ENCODE measurements around the gene NRDC. TPM values are rescaled to one million over a fixed set of nuclear protein-coding genes. Genes with fewer than 3 reads are reported as not detected.

NRDC gene
- total and polyA plus RNA-seq, 10 of the 15 experiments (the other 5 are each of a cell fraction or from before 2014, with no cell fraction given): 50.1 to 134 (median 90.4) TPM

- TF ChIP-seq, protein P1, sequence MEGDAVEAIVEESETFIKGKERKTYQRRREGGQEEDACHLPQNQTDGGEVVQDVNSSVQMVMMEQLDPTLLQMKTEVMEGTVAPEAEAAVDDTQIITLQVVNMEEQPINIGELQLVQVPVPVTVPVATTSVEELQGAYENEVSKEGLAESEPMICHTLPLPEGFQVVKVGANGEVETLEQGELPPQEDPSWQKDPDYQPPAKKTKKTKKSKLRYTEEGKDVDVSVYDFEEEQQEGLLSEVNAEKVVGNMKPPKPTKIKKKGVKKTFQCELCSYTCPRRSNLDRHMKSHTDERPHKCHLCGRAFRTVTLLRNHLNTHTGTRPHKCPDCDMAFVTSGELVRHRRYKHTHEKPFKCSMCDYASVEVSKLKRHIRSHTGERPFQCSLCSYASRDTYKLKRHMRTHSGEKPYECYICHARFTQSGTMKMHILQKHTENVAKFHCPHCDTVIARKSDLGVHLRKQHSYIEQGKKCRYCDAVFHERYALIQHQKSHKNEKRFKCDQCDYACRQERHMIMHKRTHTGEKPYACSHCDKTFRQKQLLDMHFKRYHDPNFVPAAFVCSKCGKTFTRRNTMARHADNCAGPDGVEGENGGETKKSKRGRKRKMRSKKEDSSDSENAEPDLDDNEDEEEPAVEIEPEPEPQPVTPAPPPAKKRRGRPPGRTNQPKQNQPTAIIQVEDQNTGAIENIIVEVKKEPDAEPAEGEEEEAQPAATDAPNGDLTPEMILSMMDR (IDR thresholded peaks at IDR 0.05 in 2 of 3, conservative IDR thresholded peaks at IDR 0.05 in 1 of 3; ENCODE audit: control insufficient read depth in 2 of 3, extremely low read depth in 1 of 3, insufficient read depth in 1 of 3, low read depth in 3 of 3, low read length in 3 of 3): peak in 2 of 3 experiments; percentile 24 to 45; a peak in 3 of 6 replicates
- TF ChIP-seq SRF (IDR thresholded peaks at IDR 0.05; ENCODE audit: low read depth in 2 of 2, low read length in 2 of 2) (no peak), BACH1 (IDR thresholded peaks at IDR 0.05; ENCODE audit: borderline replicate concordance) (no peak)
Observed at GRCh38 chr1:51926171-51926812, 47.8 kb upstream of the NRDC start (continued).

DNA sequence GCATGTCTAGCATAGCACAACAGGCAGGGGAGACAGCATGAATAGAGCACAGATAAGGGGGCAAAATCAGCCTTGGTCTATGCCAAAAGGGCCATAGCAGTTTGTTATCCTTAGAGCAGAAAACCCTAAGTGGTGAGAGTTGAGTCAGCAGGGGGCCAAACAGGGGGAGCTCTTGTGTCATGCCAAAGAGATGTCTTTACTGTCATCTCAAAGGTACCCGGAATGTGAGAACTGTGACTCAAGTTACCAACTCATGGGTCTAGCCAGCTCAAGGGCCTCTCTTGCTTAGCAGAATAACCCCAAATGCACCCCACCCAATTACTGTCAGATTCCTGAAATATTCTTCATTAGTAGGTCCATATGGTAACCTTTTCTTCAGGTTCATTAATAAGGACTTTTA, 45.9 kb upstream of the NRDC start:
- Histone ChIP-seq H3K4me3 (no peak overlapping the region), H3K36me3 (ENCODE audit: control insufficient read depth in 2 of 2, insufficient read depth in 2 of 2, low read length in 1 of 2) (no peaks in the 10 kb centered on the region), H2AFZ (ENCODE audit: control insufficient read depth, low read depth, low read length) (no peak overlapping the region), H3K4me2 (ENCODE audit: control insufficient read depth, insufficient read depth) (no peak overlapping the region), H3K9ac (ENCODE audit: control insufficient read depth, insufficient read depth, low read length) (no peak overlapping the region), H3K27me3 (replicated peaks in 1 of 2; ENCODE audit: control insufficient read depth in 2 of 2, insufficient read depth in 2 of 2, low read length in 1 of 2) (no peaks in the 10 kb centered on the region), H4K20me1 (ENCODE audit: control insufficient read depth, insufficient read depth) (no peaks in the 10 kb centered on the region), H3K79me2 (ENCODE audit: control insufficient read depth, insufficient read depth, low read length) (no peaks in the 10 kb centered on the region), H3K9me3 (replicated peaks; ENCODE audit: control insufficient read depth, insufficient read depth, low read length) (no peaks in the 10 kb centered on the region), H3K4me1 (ENCODE audit: control insufficient read depth, insufficient read depth, low read length) (no peaks in the 10 kb centered on the region), H3K27ac (ENCODE audit: control insufficient read depth, insufficient read depth) (no peak overlapping the region)
- intact Hi-C loops (cut with micrococcal nuclease; ENCODE audit: unreplicated experiment): no loop called here
- ChIA-PET RAD21 (ENCODE audit: unreplicated experiment) (interaction anchor here (1.3 to 4.2 kb wide), 5 partner anchors 26 to 75 kb away, joined by 3 to 22 read pairs (median 7); no protein-coding TSS in a partner anchor), POLR2A (interaction anchor here (0.6 kb wide), 1 partner anchor 14 kb away, joined by 5 read pairs; no protein-coding TSS in a partner anchor), CTCF (interaction anchor here (0.8 to 3.6 kb wide), 11 partner anchors 9 to 372 kb away, joined by 3 to 36 read pairs (median 6); no protein-coding TSS in a partner anchor), SMC1A (ENCODE audit: uncharacterized antibody, unreplicated experiment) (interaction anchor here (0.5 to 2.9 kb wide), 9 partner anchors 8 to 168 kb away, joined by 3 to 17 read pairs (median 7); no protein-coding TSS in a partner anchor)
- 0% methylated on average over 1 of the region's 1 CpG for WGBS (ENCODE audit: insufficient coverage, insufficient replicate concordance, low lambda C conversion rate, missing lambda C conversion rate)
- in situ Hi-C loops (cut with MboI): no loop called here
- FAIRE-seq: no peak
- TF ChIP-seq SMC3 (IDR thresholded peaks at IDR 0.05; ENCODE audit: borderline replicate concordance, low read length): peak; percentile 21; the same call in 1 of the 2 replicates
- no peak for TF ChIP-seq NR2F1 (conservative IDR thresholded peaks at IDR 0.05)
- TF ChIP-seq, protein P1 (IDR thresholded peaks at IDR 0.05 in 2 of 3, conservative IDR thresholded peaks at IDR 0.05 in 1 of 3; ENCODE audit: control insufficient read depth in 2 of 3, extremely low read depth in 1 of 3, insufficient read depth in 1 of 3, low read depth in 3 of 3, low read length in 3 of 3): peak in 2 of 3 experiments; percentile 14 to 28; a peak in 3 of 6 replicates
- TF ChIP-seq, protein P2, sequence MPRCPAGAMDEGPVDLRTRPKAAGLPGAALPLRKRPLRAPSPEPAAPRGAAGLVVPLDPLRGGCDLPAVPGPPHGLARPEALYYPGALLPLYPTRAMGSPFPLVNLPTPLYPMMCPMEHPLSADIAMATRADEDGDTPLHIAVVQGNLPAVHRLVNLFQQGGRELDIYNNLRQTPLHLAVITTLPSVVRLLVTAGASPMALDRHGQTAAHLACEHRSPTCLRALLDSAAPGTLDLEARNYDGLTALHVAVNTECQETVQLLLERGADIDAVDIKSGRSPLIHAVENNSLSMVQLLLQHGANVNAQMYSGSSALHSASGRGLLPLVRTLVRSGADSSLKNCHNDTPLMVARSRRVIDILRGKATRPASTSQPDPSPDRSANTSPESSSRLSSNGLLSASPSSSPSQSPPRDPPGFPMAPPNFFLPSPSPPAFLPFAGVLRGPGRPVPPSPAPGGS (IDR thresholded peaks at IDR 0.05; ENCODE audit: borderline replicate concordance, insufficient read depth, low read depth, low read length, poor library complexity, severe bottlenecking): no peak
- TF ChIP-seq NR2C2 (IDR thresholded peaks at IDR 0.05; ENCODE audit: borderline replicate concordance, control insufficient read depth, insufficient read length, low read depth): no peak
- no peak for TF ChIP-seq PRDM15 (CRISPR knock-in tag; IDR thresholded peaks at IDR 0.05)
- peak; percentile 49 for TF ChIP-seq RAD21 (IDR thresholded peaks at IDR 0.05; ENCODE audit: insufficient read depth, low read depth, low read length)
- peak; percentile 58 for ATAC-seq
- BruUV-seq (replicated peaks): no TSS peak
- no peak for DNase-seq (ENCODE audit: low read depth, low spot score)

Measured in GM12878 (cell line).